DOHH2 (cell line): Measurements from ENCODE around the gene VAC14.
A peak's percentile ranks its signal among the peaks of the same experiment; 100 is the strongest.

Experiments
- H3F3A ChIP-seq: fragments of 200-600 bp; sonication (generic), shearing (Covaris generic); 2 replicates; pipeline ENCODE4 v1.6.0; 2016; ENCODE audit warnings: antibody characterized with exemption, mild to moderate bottlenecking; ENCODE audit not compliant: control insufficient read depth, insufficient read depth
- H3K27ac ChIP-seq: fragments of 200-600 bp; sonication (generic); 2 replicates; pipeline ENCODE4 v1.5.1; 2014; ENCODE audit warnings: low read depth, mild to moderate bottlenecking, low read length, moderate library complexity
- H3K27me3 ChIP-seq: fragments of 200-600 bp; sonication (generic); 2 replicates; pipeline ENCODE4 v1.6.1; 2014; ENCODE audit warnings: mild to moderate bottlenecking, low read length, mixed read lengths; ENCODE audit not compliant: control insufficient read depth
- H3K36me3 ChIP-seq: fragments of 200-600 bp; sonication (generic); 2 replicates; pipeline ENCODE4 v1.6.1; 2014; ENCODE audit warnings: mild to moderate bottlenecking, low read length, moderate library complexity, mixed read lengths; ENCODE audit not compliant: control insufficient read depth
- H3K4me1 ChIP-seq: fragments of 200-600 bp; sonication (generic); 2 replicates; pipeline ENCODE4 v1.6.1; 2014; ENCODE audit warnings: mild to moderate bottlenecking, low read length, mixed read lengths; ENCODE audit not compliant: control insufficient read depth
- H3K4me2 ChIP-seq: fragments of 200-600 bp; sonication (generic); 2 replicates; pipeline ENCODE4 v1.6.0; 2014; ENCODE audit warnings: mild to moderate bottlenecking, low read length, moderate library complexity
- H3K4me3 ChIP-seq: fragments of 200-600 bp; sonication (generic); 2 replicates; pipeline ENCODE4 v1.5.1; 2014; ENCODE audit warnings: mild to moderate bottlenecking, low read length, mixed read lengths
- H3K79me2 ChIP-seq: fragments of 200-600 bp; sonication (generic); 2 replicates; pipeline ENCODE4 v1.6.1; 2014; ENCODE audit warnings: mild to moderate bottlenecking, low read length, mixed read lengths; ENCODE audit not compliant: control insufficient read depth
- H3K9me2 ChIP-seq: fragments of 200-600 bp; sonication (generic); replicated peaks from 2 replicates; pipeline ENCODE4 v1.6.1; 2014; ENCODE audit warnings: mild to moderate bottlenecking, low read length, mixed read lengths; ENCODE audit not compliant: control insufficient read depth
- H3K9me3 ChIP-seq: fragments of 200-600 bp; sonication (generic); 2 replicates; pipeline ENCODE4 v1.6.1; 2014; ENCODE audit warnings: antibody characterized with exemption, low read length, mixed read lengths; ENCODE audit not compliant: control insufficient read depth, insufficient read depth
- H4K20me1 ChIP-seq: fragments of 200-600 bp; sonication (generic); 2 replicates; pipeline ENCODE4 v1.6.0; 2014; ENCODE audit warnings: low read depth, mild to moderate bottlenecking, antibody characterized with exemption, low read length, moderate library complexity; ENCODE audit not compliant: control insufficient read depth, insufficient read depth
- EZH2phosphoT487 ChIP-seq: fragments of 200-600 bp; sonication (generic); IDR thresholded peaks from 2 replicates; pipeline ENCODE4 v1.6.1; 2017; ENCODE audit warnings: borderline replicate concordance, mild to moderate bottlenecking, antibody characterized with exemption, low read length, moderate library complexity, mixed read lengths
- TF ChIP-seq, protein P1 (sequence below): fragments of 200-600 bp; sonication (generic); IDR thresholded peaks from one replicate; pipeline ENCODE4 v1.5.1; 2014; ENCODE audit warnings: antibody characterized with exemption, mild to moderate bottlenecking, low read depth, low read length; ENCODE audit not compliant: poor library complexity, severe bottlenecking

VAC14 gene

DNA sequence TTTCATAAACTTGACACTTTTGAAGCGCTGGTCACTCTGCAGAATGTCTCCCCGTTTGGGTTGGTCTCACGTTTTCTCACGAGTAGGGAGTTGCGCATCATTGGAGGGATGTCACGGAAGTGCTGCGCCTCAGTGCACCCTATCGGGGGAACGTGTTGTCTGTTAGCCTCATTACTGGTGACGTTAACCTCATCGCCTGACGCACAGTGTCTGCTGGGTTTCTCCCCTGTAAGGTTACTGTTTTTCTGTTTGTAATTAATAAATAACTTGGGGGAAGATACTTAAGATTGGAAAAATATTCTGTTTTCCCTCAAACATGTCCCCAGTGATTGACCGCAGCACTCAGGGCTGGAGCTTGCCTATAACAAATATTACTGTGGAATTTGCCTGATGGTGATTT is 26.7 kb downstream of the VAC14 start:
- no peak overlapping the region for H3K27ac ChIP-seq
- H4K20me1 ChIP-seq = no peaks in the 10 kb centered on the region
- no peaks in the 10 kb centered on the region for H3K79me2 ChIP-seq
- no peak overlapping the region for H3K4me2 ChIP-seq
- TF ChIP-seq, protein P1, sequence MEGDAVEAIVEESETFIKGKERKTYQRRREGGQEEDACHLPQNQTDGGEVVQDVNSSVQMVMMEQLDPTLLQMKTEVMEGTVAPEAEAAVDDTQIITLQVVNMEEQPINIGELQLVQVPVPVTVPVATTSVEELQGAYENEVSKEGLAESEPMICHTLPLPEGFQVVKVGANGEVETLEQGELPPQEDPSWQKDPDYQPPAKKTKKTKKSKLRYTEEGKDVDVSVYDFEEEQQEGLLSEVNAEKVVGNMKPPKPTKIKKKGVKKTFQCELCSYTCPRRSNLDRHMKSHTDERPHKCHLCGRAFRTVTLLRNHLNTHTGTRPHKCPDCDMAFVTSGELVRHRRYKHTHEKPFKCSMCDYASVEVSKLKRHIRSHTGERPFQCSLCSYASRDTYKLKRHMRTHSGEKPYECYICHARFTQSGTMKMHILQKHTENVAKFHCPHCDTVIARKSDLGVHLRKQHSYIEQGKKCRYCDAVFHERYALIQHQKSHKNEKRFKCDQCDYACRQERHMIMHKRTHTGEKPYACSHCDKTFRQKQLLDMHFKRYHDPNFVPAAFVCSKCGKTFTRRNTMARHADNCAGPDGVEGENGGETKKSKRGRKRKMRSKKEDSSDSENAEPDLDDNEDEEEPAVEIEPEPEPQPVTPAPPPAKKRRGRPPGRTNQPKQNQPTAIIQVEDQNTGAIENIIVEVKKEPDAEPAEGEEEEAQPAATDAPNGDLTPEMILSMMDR = no peak
- TF ChIP-seq EZH2phosphoT487 = no peak
- H3K27me3 ChIP-seq = no peaks in the 10 kb centered on the region
- no peaks in the 10 kb centered on the region for H3K9me3 ChIP-seq
- peaks cover 2% of the 10 kb centered on the region; the same call in 1 of the 2 replicates for H3F3A ChIP-seq
- H3K4me3 ChIP-seq = no peak overlapping the region
- H3K36me3 ChIP-seq = peaks cover 37% of the 10 kb centered on the region
- no peaks in the 10 kb centered on the region for H3K9me2 ChIP-seq
- H3K4me1 ChIP-seq = no peaks in the 10 kb centered on the region

DNA sequence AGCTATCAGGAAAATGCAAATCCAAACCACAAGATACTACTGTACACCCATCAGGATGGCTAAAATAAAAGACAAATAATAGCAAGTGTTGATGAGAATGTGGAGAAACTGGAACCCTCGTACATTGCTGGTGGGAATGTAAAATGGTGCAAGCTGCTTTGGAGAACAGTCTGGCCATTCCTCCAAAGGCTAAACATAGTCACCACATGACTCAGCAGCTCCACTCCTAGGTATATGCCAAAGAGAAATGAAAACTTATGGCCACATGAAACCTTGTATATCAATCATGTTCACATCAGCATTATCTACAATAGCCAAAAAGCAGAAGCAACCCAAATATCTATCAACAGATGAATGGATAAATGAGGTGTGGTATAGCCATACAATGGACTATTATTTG is 28.5 kb downstream of the VAC14 start:
- no peak overlapping the region for H3K27ac ChIP-seq

DNA sequence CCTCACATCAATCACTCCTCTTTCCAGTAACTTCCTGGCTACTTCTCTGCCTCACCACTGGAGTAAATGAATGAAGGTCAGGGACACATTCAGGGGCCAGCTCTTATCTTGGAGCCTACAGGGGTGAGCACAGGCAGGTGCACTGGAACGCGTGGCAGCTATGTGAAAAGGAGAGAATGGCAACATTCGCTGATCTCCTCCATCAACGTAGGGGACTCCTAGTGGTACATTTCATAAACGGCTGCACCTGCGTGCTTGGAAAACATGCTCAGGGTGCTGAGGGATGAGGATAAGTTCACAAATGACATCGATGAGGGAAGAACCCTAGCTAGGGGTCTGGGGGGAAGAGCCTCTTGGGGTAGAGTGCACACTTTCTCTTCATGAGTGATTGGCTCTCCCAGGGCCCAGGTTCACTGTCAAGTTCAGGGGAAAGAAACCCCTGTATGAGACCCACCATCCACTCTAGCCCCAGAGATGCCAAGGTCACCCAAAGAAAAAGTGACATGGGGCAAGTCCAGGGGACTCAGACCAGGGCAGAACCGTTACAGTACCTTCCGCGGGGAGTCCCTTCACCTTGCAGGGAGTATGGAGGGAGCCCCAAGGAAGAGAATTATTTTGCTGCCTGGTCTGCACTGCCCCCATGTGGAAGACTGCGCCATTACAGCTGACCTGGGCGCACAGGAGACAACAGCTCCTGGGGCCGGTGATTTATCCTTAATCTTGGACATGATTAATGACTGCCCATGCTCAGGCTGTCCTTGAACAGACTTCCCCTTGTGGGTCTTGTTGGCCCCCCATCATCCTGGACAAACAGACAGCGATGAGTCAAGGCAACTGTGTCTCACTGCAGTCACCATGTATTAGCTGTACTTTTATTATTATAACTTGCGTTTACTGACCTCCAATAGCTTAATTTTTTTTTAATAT is 30.1 kb downstream of the VAC14 start:
- Histone ChIP-seq H3K79me2 (no peaks in the 10 kb centered on the region), H3K4me1 (no peaks in the 10 kb centered on the region), H3K4me2 (no peak overlapping the region), H3K27ac (no peak overlapping the region), H3K9me3 (no peaks in the 10 kb centered on the region), H3K9me2 (no peaks in the 10 kb centered on the region), H3F3A (peaks cover 2% of the 10 kb centered on the region; the same call in 1 of the 2 replicates), H4K20me1 (no peaks in the 10 kb centered on the region), H3K36me3 (peaks cover 29% of the 10 kb centered on the region), H3K4me3 (no peak overlapping the region), H3K27me3 (no peaks in the 10 kb centered on the region)
- TF ChIP-seq, protein P1 = peak; percentile 95
- no peak for TF ChIP-seq EZH2phosphoT487

More for the DNA sequence above, 28.5 kb downstream of the VAC14 start:
- Histone ChIP-seq H3K4me1 (no peaks in the 10 kb centered on the region), H3K36me3 (peaks cover 29% of the 10 kb centered on the region), H3K27me3 (no peaks in the 10 kb centered on the region), H3K9me2 (no peaks in the 10 kb centered on the region), H4K20me1 (no peaks in the 10 kb centered on the region), H3K4me2 (no peak overlapping the region), H3K4me3 (no peak overlapping the region), H3K9me3 (no peaks in the 10 kb centered on the region), H3K79me2 (no peaks in the 10 kb centered on the region), H3F3A (peaks cover 2% of the 10 kb centered on the region; the same call in 1 of the 2 replicates)
- TF ChIP-seq, protein P1 = no peak
- no peak for TF ChIP-seq EZH2phosphoT487
